ENCODE data around the gene RBM33. TPM values are rescaled to one million over a fixed set of nuclear protein-coding genes. Genes with fewer than 3 reads are reported as not detected.

RBM33 gene
- total and polyA plus RNA-seq, 2 of the 13 experiments (the other 11 are each of a cell fraction or from before 2014, with no cell fraction given) = 12.4 to 28.9 TPM

GRCh38 chr7:155762036-155762435, 117.6 kb downstream of the RBM33 start (continued):
- no peak for TF ChIP-seq TERF1 (CRISPR knock-in tag; IDR thresholded peaks at IDR 0.05)
- no peak for TF ChIP-seq ZNF569 (CRISPR knock-in tag; IDR thresholded peaks at IDR 0.05; ENCODE audit: borderline replicate concordance)
- no peak for TF ChIP-seq SRSF1 (optimal IDR thresholded peaks at IDR 0.05; ENCODE audit: low read depth, low read length)
- TF ChIP-seq ZBTB39 (CRISPR knock-in tag; IDR thresholded peaks at IDR 0.05) = no peak
- TF ChIP-seq ZNF484 (CRISPR knock-in tag; IDR thresholded peaks at IDR 0.05; ENCODE audit: borderline replicate concordance, low read depth) = no peak
- no peak for TF ChIP-seq ZC3H4 (CRISPR knock-in tag; IDR thresholded peaks at IDR 0.05; ENCODE audit: borderline replicate concordance)
- TF ChIP-seq ZBTB43 (CRISPR knock-in tag; conservative IDR thresholded peaks at IDR 0.05) = no peak

GRCh38 chr7:155762655-155763054, 118.2 kb downstream of the RBM33 start:
- BruUV-seq (replicated peaks) = no TSS peak
- in situ Hi-C loops (cut with HindIII; ENCODE audit: extremely low pct_ligation_motif_present, low pct_unique_long_range_greater_than_20kb) = loop anchor here (25.0 kb wide), 1 partner anchor 375 kb away; no protein-coding TSS in a partner anchor
- Histone ChIP-seq H3K79me2 (ENCODE audit: insufficient read depth, low read length) (peaks cover 24% of the 10 kb centered on the region), H4K20me1 (ENCODE audit: insufficient read depth, low read length) (peaks cover 16% of the 10 kb centered on the region), H2AFZ (ENCODE audit: low read length) (no peak overlapping the region), H3K4me2 (ENCODE audit: low read depth, low read length) (no peak overlapping the region), H3K9ac (ENCODE audit: insufficient read depth, low read depth, low read length) (no peak overlapping the region), H3K36me3 (replicated peaks in 1 of 2; ENCODE audit: control insufficient read depth in 1 of 2, insufficient read depth in 2 of 2, low read length in 2 of 2) (peaks cover 33 to 75% of the 10 kb centered on the region in 2 experiments), H3K27me3 (ENCODE audit: control insufficient read depth in 1 of 2, insufficient read depth in 2 of 2, low read length in 2 of 2) (no peaks in the 10 kb centered on the region), H3K27ac (ENCODE audit: extremely low read length, insufficient read depth, low read length) (no peak overlapping the region), H3K4me3 (replicated peaks in 1 of 3; ENCODE audit: insufficient read depth in 1 of 3, low read depth in 2 of 3, low read length in 3 of 3) (no peak overlapping the region), H3K4me1 (ENCODE audit: insufficient read depth, low read length) (no peaks in the 10 kb centered on the region), H3K9me3 (ENCODE audit: low read length) (no peaks in the 10 kb centered on the region)
- no peak for FAIRE-seq
- WGBS (ENCODE audit: low lambda C conversion rate) = 94% methylated on average over 10 of the region's 10 CpGs
- ATAC-seq = no peak
- TF ChIP-seq ERF (CRISPR knock-in tag; IDR thresholded peaks at IDR 0.05) (no peak), KLF12 (CRISPR knock-in tag; IDR thresholded peaks at IDR 0.05; ENCODE audit: borderline replicate concordance) (no peak), ZNF12 (CRISPR knock-in tag; IDR thresholded peaks at IDR 0.05) (no peak), NCOA2 (CRISPR knock-in tag; IDR thresholded peaks at IDR 0.05) (no peak), HNRNPH1 (optimal IDR thresholded peaks at IDR 0.05; ENCODE audit: low read depth, low read length) (no peak), ZNF878 (CRISPR knock-in tag; IDR thresholded peaks at IDR 0.05) (no peak), HNF4G (IDR thresholded peaks at IDR 0.05; ENCODE audit: borderline replicate concordance, low read depth, low read length) (no peak), HNF4G (CRISPR knock-in tag; IDR thresholded peaks at IDR 0.05; ENCODE audit: borderline replicate concordance, low read depth) (no peak), CC2D1A (CRISPR knock-in tag; IDR thresholded peaks at IDR 0.05) (no peak), ZNF740 (CRISPR knock-in tag; IDR thresholded peaks at IDR 0.05) (no peak)
- no peak for DNase-seq (ENCODE audit: low spot score)
- ChIA-PET POLR2A (no interaction called here), CTCF (ENCODE audit: low intra/inter-chr PET ratio, low total read pairs) (no interaction called here)
- intact Hi-C loops (cut with micrococcal nuclease; ENCODE audit: unreplicated experiment) = loop anchor here (10.0 kb wide), 2 partner anchors 348 to 378 kb away; no protein-coding TSS in a partner anchor
